Measurements from ENCODE around the gene DPEP2.
"Not testable (repeated sequence)": the region's sequence is repeated elsewhere in the genome, so short reads cannot be mapped to it uniquely, and the experiment has no call there.

Gene DPEP2

GRCh38 chr16:68003031-68003430 lies 3.7 kb upstream of the DPEP2 start:
- DNase-seq = no peak

DNA sequence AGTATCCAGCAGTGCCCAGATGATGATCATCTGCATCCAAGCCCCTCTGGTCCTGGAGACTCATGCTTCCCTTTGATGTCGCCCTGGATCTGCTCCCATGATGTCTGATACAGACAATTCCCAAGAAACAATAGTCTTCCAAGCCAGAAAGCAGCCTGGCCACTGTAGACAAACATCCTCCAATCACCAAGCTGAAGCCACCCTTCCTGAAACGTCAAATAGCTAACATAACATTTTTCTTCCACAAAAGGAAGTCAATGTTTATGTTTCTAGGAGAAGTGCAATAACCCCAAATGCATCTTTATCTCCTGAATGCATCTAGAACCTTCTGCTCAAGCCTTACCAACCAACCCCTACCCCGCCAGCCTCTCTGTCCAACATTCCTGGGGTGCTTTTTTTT lies 1.2 kb upstream of the DPEP2 start:
- DNase-seq = no peak

GRCh38 chr16:67999985-68000384 lies 701 bp upstream of the DPEP2 start:
- DNase-seq = no peak

DNA sequence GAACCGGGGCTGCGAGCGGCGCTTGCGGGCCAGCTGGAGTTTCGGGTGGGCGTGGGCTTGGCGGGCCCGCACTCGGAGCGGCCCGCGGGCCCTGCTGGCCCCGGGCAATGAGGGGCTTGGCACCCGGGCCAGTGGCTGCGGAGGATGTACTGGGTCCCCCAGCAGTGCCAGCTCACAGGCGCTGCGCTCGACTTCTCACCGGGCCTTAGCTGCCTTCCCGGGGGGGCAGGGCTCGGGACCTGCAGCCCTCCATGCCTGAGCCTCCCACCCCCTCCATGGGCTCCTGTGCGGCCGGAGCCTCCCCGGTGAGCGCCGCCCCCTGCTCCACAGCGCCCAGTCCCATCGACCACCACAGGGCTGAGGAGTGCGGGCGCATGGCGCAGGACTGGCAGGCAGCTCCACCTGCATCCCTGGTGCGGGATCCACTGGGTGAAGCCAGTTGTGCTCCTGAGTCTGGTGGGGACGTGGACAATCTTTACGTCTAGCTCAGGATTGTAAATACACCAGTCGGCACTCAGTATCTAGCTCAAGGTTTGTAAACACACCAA lies 979 bp downstream of the DPEP2 start:
- not testable (repeated sequence) for DNase-seq

DNA sequence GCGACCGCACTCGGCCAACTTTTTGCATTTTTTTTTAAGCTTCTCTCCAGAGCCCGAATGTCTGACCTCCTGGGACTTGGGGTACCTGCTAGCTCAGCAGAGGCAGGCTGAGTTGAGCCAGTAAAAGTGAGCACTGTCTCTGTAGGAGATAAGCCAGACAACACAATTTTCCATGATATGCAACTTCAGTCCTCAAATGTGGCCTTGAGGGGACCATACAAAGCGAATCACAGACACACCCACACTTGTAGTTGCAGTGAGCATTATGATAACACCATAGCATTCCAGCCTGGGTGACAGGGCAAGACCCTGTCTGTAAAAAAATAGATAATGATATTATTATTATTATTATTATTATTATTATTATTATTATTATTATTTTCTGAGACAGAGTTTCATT lies 2.6 kb downstream of the DPEP2 start:
- no peak for DNase-seq

GRCh38 chr16:67995423-67995822 lies 3.9 kb downstream of the DPEP2 start:
- DNase-seq = no peak

GRCh38 chr16:67994040-67994408 lies 5.3 kb downstream of the DPEP2 start:
- not testable (repeated sequence) for DNase-seq

DNA sequence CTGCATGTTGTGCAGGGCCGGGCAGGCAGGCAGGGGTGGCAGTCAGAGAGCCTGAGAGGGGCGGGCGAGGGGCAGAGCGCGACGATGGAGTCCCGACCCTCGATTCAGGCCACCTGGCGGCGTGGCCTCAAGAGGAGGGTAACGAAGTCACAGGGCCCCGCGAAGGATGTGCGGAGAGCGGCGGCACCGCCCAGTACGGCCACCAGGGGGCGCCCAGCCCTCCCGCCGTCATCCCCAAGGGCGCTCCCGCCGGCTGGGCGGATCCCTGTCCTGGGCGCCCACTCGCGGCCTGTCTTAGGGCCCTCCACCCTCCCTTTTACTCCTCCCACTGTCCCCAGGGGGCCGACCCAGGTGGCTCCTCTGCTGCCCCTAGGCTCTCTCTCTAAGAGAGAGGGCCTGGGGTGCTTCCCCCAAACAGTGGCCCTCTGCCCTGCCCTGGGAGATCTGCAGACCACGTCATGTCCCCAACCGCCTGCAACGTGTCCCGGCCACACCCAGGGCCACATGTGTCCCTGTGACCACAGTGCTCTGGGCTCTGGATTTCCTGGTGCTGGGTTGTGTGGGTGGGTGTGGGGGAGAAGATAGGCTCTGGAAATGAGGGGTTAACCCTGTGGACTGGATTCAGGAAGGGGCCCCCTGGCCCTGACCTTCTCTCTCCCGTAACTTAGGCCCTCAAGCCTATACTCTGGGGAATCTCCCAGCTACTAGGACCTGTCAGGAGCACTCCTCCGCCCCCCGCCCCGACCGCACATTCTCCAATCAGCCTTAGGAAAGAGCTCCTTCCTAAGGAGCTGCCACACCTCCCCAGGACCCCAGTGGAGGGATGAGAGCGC lies 5.9 kb downstream of the DPEP2 start:
- DNase-seq = peak in 1 of 2 experiments; percentile 57

GRCh38 chr16:67992661-67993206 lies 6.5 kb downstream of the DPEP2 start:
- no peak for DNase-seq

DNA sequence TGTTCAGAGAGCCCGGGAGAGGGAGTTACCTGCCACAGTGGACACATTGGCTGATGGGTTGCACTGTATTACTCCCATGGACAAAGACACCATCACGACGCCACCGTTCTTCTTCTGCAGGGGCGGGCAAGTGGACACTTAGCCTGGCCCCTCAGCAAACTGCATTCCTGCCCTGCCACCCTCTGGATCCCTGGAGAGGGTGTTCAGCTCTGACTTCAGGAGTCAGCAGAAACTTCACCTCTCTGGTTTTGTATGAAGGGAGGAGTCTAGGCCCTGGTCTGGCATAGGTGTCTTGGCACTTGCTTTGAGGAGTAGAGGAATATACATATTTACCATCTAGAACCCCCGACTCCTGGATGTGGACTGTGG lies 9.3 kb downstream of the DPEP2 start:
- no peak for DNase-seq

GRCh38 chr16:67989322-67990017 lies 9.8 kb downstream of the DPEP2 start:
- DNase-seq = no peak

- DNase-seq = no peak
Observed at GRCh38 chr16:67988675-67989074, 10.6 kb downstream of the DPEP2 start.

DNA sequence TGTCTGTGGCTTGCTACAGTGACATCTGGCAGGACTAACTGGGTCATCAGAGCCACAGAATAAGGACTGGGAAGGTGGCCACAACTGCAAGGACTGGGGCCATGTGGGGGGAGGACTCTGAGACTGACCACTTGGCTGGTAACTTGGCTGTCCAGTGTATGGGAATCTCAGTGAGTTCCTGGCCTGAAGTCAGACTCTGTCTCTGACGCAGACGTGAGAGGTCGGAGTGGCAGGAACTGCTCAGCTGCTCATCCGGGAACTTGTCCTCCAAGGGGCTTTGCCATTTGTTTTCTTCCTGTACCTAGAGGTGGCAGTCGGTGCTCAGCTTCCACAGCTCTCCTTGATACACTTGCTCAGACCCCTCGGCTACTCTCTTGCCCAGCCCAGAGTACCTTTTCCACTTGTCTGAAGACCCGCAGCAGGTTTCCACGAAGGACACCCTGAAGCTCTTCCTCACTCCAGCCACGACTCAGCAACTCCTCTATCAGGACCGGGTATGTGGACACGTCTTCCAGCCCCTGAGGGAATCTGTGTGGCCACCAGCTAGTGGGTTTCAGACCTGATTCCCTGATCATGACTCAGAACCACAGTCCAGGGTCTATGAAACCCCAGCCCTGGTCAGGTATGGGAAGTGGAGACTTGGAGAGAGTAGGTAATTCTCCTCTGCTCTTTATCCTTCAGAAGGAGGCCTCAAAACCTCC lies 11.7 kb downstream of the DPEP2 start:
- no peak for DNase-seq

DNA sequence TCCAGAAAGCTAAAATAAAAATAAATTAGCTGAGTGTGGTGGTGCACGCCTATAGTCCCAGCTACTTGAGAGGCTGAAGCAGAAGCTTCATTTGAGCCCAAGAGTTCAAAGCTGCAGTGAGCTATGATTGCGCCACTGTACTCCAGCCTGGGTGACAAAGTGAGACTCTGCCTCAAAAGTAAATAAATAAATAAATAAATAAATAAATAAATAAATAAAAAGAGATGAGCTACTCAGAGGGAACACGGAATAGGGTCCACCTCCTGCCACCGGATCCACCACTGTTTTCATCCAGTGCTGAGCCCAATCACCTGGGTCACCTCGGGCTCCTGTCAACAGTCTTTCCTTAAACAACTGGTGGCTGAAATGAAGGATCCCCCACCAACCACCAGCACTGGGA lies 12.3 kb downstream of the DPEP2 start:
- DNase-seq = no peak

GRCh38 chr16:67982011-67982696 lies 17.1 kb downstream of the DPEP2 start:
- DNase-seq = no peak

DNA sequence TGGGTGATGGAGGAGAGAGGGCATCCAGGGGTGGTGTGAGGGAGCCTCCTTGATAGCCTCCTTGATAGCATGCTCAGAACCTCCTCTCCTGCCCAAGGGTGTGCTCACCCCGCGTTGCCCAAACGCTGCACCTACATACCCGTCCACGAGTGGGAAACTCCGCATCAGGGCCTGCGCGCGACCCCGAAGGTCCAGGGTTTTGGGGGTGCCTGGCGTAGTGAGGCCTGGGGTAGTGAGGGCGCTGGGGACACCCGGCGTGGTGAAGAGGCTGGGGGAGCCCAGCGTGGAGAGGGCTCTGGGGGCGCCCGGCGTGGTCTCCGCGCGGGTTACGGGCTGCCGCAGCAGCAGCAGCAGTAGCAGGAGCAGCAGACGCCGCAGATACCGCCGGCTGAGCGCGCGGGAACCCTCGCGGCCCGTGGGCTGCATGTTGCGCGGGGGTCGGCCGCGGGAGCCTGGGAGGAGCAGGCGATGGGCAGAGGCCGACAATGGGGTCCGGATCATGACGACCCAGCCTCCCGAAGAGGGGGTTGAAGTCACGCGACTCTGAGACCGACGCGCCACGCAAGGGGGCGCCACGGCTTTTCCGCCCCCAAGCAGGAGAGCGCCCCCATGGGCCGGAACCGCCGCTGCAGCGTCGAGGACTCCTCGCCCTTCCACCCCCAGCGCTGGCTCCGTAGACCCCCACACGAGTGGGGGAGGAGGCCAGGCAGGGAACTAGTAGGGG lies 19.2 kb downstream of the DPEP2 start, which contains the start of gene DPEP3:
Gene DPEP3 (minus strand): TSS at position 545 of the 724 bp plus-strand sequence. CDS start 119 bp downstream, at position 426.
- DNase-seq = no peak

GRCh38 chr16:67977469-67978227 lies 21.6 kb downstream of the DPEP2 start:
- DNase-seq = no peak

DNA sequence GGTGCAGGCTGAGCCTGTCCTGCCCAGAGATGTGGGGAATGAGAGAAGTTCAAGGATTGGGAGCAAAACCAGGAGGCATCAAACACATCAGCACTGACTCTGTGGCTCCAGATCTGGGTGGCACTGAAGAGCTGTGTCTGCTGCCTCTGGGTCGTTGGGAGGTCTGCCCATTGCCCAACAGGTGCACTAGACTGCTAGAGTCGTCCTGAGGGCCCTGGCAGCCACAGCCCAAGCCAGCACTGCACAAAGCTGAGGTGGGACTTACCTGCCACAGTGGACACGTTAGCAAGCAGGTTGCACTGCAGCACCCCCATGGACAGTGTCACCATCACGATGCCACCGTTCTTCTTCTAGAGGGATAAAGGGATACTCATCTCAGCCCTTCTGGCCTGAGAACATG lies 22.3 kb downstream of the DPEP2 start:
- no peak for DNase-seq

DNA sequence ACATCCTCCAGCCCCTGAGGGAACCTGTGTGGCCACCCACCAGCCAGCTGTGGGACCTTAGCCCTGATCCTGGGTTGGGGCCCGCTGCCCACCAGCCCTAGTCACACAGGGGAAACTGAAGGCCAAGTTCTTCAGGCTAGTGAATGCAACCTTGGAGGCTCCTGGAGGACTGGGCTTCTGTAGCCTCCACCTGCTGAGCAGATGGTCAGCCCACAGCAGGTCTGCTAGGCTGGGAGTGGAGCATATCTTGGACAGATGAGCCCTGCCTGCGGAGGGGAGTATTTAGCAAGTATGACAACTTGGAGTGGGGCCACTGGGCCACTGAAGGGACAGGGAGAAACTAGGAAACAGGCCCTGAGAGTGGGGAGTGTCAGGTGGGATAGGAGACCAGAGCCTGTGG lies 23.1 kb downstream of the DPEP2 start:
- DNase-seq = no peak

GRCh38 chr16:67975321-67976105 lies 23.8 kb downstream of the DPEP2 start:
- DNase-seq = no peak

All from SW 1271 (cell line).